NCI-H2227 (cell line): Measurements from ENCODE around the gene MAP2K5.

Experiments
- DNase-seq: peaks from one replicate; lab custom pipeline; 2025; ENCODE audit not compliant: unreplicated experiment; lab: John Stamatoyannopoulos, UW

MAP2K5 gene

GRCh38 chr15:67852418-67852817 is 309.9 kb downstream of the MAP2K5 start:
- no peak for DNase-seq

- DNase-seq, result no peak
These were observed 311.0 kb downstream of the MAP2K5 start for GRCh38 chr15:67853454-67853853.

- DNase-seq, result no peak
These were observed 311.9 kb downstream of the MAP2K5 start for GRCh38 chr15:67854358-67854757.

GRCh38 chr15:67855842-67856241 is 313.3 kb downstream of the MAP2K5 start:
- DNase-seq, result no peak
